Measurements from ENCODE around the gene MALRD1.

DNA sequence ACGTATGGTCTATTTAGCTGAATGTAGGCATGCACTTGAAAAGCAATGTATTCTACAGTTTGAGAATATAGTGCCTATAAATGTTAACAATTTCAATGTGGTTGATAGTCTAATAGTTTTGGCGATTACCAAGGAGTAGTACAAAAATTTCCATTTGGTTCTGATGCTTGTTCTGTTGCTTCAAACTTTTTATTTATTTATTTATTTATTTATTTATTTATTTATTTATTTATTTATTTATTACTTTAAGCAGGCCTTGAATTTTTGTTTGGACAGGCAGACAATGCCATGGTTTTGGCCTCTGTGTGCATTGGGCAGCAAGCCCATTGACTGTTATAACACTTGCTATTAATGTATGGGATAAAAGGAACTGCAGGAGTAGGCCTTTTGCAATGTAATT is 36.5 kb upstream of the MALRD1 start:
- TF ChIP-seq POLR2A (IDR thresholded peaks at IDR 0.05) = no peak
- TF ChIP-seq POLR2AphosphoS5 (IDR thresholded peaks at IDR 0.05) = no peak
- TF ChIP-seq, protein P1, sequence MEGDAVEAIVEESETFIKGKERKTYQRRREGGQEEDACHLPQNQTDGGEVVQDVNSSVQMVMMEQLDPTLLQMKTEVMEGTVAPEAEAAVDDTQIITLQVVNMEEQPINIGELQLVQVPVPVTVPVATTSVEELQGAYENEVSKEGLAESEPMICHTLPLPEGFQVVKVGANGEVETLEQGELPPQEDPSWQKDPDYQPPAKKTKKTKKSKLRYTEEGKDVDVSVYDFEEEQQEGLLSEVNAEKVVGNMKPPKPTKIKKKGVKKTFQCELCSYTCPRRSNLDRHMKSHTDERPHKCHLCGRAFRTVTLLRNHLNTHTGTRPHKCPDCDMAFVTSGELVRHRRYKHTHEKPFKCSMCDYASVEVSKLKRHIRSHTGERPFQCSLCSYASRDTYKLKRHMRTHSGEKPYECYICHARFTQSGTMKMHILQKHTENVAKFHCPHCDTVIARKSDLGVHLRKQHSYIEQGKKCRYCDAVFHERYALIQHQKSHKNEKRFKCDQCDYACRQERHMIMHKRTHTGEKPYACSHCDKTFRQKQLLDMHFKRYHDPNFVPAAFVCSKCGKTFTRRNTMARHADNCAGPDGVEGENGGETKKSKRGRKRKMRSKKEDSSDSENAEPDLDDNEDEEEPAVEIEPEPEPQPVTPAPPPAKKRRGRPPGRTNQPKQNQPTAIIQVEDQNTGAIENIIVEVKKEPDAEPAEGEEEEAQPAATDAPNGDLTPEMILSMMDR (IDR thresholded peaks at IDR 0.05 in 8 of 11, conservative IDR thresholded peaks at IDR 0.05 in 3 of 11) = no peak
